DMS114 treated with DMSO at 0.1 percent for 48 hours (cell line): Measurements from ENCODE around the gene CST6.
A peak's percentile ranks its signal among the peaks of the same experiment; 100 is the strongest.
"Not testable (repeated sequence)": the region's sequence is repeated elsewhere in the genome, so short reads cannot be mapped to it uniquely, and the experiment has no call there.

Experiments
- DNase-seq: peaks from one replicate; lab custom pipeline; 2025; ENCODE audit not compliant: unreplicated experiment; lab: John Stamatoyannopoulos, UW

CST6 gene

DNA sequence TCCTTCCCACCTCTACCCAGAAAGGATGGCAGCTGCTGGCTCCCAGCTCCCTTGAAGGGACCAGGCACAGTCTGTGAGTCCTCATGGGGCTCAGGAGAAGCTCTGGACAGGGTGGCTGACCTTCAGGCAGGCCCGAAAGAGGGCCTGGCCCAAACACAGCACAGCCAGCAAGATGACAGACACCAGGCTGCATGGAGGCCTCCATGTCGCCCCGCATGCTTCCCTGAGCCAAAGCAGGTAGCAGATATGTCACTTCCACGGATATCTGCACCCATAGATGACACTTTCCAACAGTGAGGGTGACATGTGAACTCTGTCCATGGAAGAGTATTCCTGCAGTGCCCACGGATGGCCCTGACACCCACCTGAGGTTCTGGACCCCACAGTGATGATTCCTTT lies 28.2 kb upstream of the CST6 start:
- no peak for DNase-seq

DNA sequence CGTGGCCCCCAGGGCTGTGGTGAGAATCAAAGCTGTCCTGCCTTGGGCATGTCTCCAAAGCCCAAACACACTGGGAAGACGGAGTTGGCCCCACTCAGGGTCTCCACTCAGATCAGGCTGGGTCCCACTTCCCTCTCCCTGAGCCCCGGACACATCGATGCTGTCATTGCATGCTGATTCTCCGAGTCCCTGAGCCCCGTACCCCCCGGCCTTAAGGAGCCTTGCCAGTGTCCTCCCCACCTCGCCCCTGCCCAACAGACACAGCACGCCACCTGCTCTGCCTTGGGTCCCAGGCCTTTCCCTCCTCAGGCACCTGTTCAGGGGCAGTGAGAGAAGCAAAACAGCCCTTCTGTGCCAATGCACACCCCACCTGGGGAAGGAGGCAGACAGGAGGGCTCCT lies 24.5 kb upstream of the CST6 start:
- DNase-seq: no peak

GRCh38 chr11:65988791-65989592 lies 22.8 kb upstream of the CST6 start:
- DNase-seq: peak; percentile 96

GRCh38 chr11:65992056-65992455 lies 19.8 kb upstream of the CST6 start:
- DNase-seq: no peak

GRCh38 chr11:65997286-65997685 lies 14.5 kb upstream of the CST6 start:
- DNase-seq: no peak

GRCh38 chr11:66001942-66002647 lies 9.7 kb upstream of the CST6 start, which contains the start of the genes BANF1 and EIF1AD:
BANF1 (plus strand) TSS chr11:66002503; CDS start chr11:66003251, 748 bp downstream.
EIF1AD (minus strand) TSS chr11:66002157; CDS start chr11:66000389, 1,768 bp downstream.
- peak; percentile 97 for DNase-seq

- no peak for DNase-seq
Measured at GRCh38 chr11:66002648-66003225, 9.1 kb upstream of the CST6 start.

DNA sequence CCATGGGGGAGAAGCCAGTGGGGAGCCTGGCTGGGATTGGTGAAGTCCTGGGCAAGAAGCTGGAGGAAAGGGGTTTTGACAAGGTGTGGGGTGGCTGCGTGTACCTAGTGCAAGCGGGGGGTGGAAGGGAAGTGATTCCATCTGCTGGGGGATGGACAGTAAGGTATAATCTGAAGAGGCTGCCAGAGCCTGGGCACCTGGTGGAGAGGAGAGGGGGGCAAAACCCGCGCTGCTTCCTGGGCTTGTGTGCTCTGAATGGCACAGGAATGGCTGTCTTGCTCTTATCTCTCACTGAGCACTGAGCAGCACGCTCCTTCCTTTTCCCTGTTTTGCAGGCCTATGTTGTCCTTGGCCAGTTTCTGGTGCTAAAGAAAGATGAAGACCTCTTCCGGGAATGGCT lies 8.5 kb upstream of the CST6 start:
- DNase-seq: no peak

DNA sequence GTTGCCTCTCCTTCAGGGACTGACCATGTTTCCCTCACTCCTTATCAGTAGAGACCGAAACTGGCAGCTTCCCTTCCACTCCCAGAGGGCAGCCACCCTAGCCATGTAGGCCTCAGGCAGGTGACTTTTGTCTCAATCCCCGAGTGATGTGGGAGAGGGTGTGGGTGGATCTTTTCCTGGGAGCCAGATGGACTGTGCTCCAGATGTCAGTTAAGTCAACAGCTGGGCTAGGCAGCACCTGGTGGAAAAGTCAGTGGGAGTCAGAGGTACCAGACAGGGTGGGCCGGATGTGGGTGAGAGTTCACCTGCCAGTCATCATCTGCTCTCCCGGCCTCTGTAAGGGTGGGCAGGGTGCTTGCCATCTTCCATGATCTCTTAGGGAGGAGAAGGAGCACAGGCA lies 7.6 kb upstream of the CST6 start:
- no peak for DNase-seq

DNA sequence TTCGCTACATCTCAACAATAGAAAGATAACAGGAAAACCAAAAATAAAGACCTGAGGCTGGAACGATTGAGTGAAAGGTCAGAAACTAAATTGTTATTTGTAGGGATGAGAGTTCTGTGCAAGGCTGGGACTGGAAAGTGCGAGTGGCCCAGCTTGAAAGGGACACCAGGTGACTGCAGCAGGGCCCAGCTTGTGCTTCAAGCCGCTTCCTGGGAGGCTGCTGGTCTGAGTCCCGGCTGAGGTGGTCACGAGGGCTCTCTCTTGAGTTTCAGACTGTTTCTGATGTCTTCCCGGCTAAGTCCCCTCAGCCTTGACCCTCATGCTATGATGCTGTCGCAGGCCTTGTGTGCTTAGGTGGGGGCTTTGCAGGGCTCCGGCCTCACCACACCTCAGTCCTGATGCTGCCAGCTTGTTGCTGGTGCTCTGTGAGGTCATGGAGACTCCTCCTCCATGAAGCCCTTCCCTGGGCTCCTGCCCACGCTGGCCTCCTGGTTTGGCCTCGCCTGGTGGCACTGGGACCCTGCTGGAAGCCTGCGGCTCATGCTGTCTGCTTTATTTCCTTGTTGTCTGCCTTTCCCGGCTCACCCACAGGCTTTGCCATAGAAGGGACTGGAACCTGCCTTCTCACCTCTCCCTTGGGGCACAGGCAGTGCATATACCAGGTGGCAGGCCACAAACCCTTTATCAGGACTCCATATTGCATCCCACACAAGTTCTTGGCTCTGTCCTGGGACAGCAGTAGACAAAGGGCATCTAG lies 5.5 kb upstream of the CST6 start:
- no peak for DNase-seq

DNA sequence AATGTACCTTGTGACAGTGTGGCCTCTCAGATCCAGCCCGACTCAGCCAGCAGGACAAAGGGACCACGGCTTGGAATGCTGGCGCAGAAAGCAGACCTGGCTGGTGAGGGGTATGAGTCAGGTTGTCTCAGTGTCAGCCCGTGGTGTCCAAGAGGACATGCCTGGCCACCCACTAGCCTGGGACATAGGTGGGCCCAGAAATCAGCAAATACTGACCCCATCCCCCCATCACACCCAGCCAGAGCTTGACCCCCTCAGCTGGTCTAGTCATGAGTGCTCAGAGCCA lies 5.0 kb upstream of the CST6 start:
- DNase-seq: no peak

DNA sequence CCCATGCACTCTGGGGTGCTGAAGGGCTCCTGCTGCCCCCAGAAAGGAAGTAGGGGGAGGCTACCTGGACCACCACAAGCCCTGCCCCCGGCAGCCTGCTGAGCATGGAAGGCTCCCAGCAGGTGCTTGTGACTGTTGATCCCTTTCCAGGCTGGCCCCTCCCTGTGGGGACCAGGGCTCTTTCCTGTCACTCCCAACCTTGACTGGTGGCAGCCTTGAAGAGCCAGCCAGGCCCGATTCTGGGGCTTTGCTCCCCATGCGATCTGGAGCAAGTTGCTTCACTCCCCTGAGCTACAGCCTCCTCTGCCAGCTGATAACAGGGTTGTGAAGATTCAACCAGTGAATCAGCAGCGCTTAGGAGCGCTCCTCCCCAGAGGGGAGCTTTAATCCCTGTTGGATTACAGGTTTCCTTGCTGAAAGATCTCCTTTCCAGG lies 4.6 kb upstream of the CST6 start:
- DNase-seq: no peak

- no peak for DNase-seq
Measured at GRCh38 chr11:66008095-66008467, 3.7 kb upstream of the CST6 start.

- DNase-seq: no peak
Measured at GRCh38 chr11:66008468-66009101, 3.2 kb upstream of the CST6 start.

DNA sequence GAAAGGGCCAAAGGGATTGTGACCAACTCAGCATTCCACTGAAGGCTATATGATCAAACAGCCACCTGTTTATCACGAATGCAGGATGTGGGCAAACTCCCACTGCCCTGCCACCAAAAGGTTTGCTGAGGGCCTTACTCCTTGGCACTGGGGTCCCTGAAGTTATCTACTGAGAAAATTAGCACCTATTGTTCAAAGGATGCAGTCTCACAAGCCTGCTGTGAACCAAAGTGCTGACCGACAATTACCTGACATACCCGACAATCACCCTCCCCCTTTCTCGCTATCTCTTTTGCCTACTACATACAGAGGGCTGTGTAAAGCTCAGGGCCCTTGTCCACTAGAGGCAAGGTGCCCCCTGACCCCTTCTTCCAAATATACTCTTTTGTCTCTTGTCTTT lies 1.8 kb upstream of the CST6 start:
- not testable (repeated sequence) for DNase-seq

- DNase-seq: no peak
Measured at GRCh38 chr11:66011239-66011784, 496 bp upstream of the CST6 start.

- no peak for DNase-seq
Measured at GRCh38 chr11:66012371-66012945, 650 bp downstream of the CST6 start.

DNA sequence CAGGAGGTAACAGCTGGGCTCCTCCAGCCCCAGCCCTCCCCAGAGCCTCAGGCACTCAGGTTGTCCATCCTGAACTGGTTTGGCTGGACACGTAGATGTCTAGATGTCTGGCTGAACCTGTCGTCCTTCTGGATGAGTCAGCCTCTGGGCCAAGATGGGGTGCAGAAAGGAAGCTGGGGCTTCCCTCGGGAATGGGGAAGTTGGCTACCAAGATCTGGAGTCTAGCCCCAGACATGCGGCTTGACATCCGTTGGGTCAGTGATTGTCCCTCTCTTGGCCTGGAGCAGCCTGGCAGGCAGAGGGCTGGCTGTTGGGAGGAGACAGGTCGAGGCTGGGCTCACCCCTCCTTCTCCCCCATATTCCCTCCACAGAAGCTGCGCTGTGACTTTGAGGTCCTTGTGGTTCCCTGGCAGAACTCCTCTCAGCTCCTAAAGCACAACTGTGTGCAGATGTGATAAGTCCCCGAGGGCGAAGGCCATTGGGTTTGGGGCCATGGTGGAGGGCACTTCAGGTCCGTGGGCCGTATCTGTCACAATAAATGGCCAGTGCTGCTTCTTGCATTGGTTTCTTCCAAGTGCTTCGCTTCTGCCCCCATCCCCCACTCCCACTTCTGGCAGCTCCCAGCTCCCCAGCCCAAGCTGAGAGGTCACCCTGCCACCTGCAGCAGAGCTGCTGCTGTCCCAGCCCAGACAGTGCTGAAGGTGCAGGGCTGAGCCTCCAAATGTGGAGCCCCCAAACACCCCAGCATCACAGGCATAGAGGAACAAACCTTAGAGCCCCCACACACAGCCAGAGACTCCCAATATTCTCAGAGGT lies 1.3 kb downstream of the CST6 start:
- no peak for DNase-seq

- DNase-seq: no peak
Measured at GRCh38 chr11:66013762-66014100, 1.9 kb downstream of the CST6 start.
